ENCODE data around the gene HPSE2.
"Not testable (repeated sequence)": the region's sequence is repeated elsewhere in the genome, so short reads cannot be mapped to it uniquely, and the experiment has no call there.

Gene HPSE2

GRCh38 chr10:99143651-99144050 is 92.0 kb downstream of the HPSE2 start:
- DNase-seq: no peak

- DNase-seq: no peak
Observed at GRCh38 chr10:99143011-99143410, 92.6 kb downstream of the HPSE2 start.

DNA sequence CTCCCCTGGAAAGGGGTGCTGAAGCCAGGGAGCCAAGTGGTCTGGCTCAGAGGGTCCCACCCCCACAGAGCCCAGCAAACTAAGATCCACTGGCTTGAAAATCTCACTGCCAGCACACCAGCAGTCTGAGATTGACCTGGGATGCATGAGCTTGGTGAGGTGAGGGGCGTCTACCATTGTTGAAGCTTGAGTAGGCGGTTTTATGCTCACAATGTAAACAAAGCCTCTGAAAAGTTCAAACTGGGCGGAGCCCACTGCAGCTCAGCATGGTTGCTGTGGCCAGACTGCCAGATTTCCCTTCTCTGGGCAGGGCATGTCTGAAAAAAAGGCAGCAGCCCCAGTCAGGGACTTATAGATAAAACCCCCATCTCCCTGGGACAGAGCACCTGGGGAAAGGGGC is 102.8 kb downstream of the HPSE2 start:
- not testable (repeated sequence) for DNase-seq

DNA sequence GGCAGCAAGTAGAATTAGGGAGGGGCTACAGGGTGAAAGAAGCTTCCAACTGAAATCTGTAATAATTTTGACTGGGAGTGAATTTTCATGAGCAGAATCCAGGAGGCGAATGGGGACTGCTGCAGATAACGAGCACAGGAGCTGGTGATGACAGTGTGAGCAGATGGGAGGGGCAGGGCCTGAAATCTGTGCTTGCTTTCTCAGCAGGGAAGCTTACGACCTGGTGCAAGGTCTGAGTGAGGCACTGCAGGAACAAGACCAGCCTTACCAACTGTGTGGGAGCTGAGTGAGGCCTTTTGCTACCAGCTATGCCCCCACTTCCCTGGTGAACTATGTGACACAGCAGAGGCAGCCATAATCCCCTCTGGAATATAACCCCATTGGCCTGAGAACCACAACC is 109.8 kb downstream of the HPSE2 start:
- DNase-seq: no peak

- DNase-seq: no peak
Observed at GRCh38 chr10:99124376-99124775, 111.3 kb downstream of the HPSE2 start.

DNA sequence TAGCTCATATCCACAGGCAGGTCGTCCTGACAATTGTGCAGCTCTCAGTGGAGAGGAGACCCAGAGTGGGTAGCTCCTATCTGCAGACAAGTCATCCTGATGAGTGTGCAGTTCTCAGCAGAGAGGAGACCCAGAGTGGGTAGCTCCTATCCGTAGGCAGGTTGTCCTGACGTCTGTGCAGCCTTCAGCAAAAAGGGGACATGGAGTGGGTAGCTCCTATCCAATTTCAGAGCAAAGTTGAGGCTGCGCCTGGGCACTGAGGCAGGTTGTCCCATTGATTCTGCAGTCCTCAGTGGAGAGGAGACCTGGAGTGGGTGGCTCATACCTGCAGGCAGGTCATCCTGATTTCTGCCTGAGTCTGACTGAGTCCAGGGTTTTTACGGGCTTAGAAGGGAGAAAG is 111.8 kb downstream of the HPSE2 start:
- DNase-seq: peak; percentile 80

DNA sequence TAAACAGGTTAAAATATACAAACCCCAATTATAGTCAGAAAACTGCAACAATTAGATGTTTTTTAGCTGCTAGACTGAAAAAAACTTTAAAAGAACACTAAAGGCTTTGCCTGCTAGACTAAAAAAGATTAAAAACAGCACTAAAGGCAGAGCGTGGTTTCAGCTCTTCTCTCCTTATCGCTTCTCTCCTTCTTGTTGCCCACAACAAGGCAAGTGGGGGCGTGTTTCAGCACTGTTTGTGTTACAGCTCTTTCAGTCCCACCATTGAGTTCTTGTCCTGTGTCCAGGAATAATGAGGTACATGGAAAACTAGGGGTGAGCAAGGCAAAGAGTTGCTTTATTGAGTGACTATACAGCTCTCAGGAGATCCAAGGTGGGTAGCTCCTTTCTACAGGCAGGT is 112.3 kb downstream of the HPSE2 start:
- DNase-seq: peak; percentile 73

DNA sequence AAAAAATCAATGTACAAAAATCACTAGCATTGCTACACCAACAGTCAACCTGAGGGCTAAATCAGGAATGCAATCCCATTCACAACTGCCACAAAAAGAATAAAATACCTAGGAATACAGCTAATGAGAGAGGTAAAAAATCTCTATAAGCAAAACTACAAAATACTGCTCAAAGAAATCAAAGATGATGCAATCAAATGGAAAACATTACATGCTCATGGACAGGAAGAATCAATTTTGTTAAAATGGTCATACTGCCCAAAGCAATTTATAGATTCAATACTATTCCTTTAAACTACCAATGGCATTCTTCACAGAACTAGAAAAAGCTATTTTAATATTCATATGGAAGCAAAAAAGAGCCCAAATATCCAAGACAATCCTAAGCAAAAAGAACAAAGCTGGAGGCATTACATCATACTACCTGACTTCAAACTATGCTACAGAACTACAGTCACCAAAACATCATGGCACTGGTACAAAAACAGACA is 116.3 kb downstream of the HPSE2 start:
- peak; percentile 60 for DNase-seq

DNA sequence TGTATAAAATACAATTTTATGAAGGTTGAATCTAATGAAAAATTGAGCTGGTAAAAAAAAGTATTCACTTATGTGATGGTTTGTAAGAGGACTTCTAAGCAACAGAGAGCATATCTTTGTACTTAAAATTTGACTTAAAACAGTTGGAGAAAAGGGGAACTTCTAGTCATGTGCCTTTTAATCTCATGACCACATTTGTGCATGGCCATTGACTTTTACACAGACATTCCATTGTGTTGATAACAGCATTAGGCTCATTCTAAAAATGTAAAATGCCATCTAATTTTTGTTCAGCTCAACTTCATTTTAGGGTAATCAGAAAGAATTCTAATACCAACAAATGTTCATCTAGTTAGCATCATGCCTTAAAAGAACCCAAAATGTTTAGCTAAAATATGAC is 119.9 kb downstream of the HPSE2 start:
- DNase-seq: peak; percentile 95

GRCh38 chr10:99085358-99085757 is 150.3 kb downstream of the HPSE2 start:
- DNase-seq: no peak

GRCh38 chr10:99084161-99084560 is 151.5 kb downstream of the HPSE2 start:
- no peak for DNase-seq

DNA sequence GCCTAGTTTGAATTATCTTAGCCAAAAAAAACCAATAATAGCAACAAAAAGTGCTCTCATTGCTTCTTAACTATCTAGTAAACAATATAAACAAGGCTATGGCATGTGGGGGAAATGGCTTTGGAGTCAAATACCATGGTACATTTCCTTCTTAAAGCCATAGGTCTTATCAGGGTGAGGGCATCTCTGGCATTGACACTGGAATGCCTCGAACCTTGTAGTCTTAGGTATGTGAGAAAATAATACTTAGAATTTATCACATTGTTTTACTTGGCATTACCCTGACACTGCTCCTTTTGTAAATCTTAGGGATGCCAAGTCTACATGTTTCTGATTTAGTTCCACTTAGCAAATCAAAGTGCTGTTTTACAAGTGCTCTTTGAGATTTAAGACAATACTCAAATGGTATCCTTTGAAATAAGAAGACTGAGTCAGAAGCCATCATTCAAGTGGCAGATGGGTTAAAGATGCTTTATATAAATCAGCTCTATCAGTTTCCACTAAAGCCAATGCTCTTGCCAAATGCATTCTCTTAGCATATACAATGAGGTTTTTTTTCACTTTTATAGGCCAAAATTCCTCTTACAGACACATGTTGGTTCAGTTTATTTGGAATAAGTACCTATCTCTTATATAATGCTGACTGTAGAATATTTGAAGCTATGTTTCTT is 155.2 kb downstream of the HPSE2 start:
- DNase-seq: no peak

DNA sequence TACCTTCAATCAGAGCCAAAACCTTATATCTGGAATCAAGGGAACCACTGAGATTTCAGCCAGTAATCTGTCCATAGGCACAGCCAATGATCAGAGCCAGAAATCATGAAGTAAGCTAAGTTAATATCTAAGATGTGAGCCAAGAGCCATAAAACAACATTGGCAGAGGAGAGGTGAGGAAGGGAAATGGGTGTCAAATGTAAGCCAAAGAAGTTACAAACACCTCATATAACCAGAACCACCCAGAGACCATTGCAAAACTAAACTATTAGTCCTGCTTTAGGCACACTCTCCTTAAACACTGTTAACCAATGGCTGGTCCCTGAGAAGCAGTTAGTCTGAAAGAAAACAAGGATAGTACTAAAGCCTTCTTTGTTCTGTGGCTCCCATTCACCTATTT is 173.1 kb downstream of the HPSE2 start:
- DNase-seq: no peak

DNA sequence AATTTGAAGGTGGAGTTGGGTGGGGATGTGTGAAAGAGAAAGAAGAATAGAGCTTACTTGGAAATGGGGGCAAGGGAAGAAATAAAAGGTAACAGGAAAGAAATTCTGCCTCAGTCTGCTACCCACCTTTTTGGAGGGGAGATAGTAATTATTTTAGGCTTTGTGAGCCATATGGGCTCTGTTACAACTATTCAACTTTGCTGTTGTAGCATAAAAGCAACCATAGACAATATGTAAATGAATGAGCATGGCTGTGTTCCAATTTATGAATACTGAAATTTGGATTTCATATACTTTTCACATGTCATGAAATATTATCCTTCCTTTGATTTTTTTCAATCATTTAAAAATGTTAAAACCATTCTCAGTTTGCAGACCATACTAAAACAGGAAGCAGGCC is 176.9 kb downstream of the HPSE2 start:
- DNase-seq: no peak

DNA sequence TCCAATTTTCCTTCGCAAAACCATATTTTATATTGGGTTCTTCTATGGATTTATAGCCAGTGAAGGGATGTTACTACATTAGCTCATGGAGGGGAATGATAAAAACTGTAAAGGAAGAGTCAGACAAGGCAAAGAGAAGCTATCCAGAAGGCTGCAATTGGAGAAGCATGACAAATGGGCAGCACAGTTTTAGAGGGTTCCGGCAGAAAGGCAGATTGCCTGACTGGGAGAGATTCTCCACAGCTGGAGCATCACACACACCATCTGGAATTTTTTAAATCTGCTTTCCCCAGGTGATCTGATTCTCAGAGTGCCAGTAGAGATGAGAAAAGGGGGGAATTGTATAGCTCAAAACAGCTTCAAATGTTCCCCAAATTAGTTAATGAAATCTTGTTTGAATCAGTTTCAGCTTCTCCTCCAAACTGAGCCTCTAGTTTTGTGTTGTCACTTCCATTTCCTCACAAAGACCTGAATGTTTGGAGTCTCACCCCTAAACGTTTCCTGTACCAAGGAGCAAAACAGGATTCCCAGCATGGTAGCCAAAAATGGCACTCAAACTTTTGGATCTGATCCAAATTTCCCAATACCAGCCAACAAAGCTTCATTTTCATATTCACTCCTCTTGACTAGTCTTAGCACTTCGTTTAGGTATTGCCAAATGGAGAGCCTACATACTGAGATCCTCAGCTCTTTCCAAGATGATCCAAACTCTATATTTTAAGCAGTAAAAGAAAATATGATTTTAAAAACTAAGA is 177.5 kb downstream of the HPSE2 start:
- DNase-seq: peak; percentile 30

GRCh38 chr10:99045671-99046070 is 190.0 kb downstream of the HPSE2 start:
- DNase-seq: no peak

DNA sequence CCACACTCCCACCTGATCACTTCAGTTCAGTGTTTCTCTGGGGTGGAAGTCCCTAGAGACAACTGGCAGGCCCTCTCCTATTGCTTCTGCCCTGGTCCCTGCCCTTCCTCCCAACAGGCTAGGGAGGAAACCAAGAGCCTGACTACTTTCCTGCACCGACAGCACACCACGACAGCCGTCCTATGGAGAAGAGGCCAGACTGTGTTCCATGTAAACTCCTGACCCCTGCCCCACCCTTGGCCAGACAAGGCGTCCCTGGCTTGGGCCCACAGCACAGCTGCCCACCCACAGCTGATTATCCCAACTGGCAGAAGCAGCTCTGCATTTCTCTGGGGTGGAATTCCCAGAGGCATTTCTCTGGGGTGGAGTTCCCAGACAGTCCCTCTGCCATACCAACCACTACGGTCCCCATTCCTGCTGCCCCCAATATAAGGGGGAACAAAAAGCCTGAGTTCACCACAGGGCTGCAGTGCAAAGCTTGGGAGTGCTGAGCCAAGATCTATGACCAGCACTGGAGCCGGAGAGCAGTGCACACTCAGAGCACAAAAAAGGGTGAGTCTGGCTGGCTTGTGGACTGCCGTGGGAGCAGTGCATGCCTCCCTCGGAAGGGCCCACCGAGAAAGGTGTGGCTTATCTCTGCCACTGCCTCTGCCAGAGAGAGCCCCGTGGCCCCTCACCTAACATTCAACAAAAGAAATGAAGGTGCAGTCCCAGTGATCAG is 193.4 kb downstream of the HPSE2 start:
- DNase-seq: no peak

GRCh38 chr10:99041468-99041867 is 194.2 kb downstream of the HPSE2 start:
- DNase-seq: no peak

DNA sequence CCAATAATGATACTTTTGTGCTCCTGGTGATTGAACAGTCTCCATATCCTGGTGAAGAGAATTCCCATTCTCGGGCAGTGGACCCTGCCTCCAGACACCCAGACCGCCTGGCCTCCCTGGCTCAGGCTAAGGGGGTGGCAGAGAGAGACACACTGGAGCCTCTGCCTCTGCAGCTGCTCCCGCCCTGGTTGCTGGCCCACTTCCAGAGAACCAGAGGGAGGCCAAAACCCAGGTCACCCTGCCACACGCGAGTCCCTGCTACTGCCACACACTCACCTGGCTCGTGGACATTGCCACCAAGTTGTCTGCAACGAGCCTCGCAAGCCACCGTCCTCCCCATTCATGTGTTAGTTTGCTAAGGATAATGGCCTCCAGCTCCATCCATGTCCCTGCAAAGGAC is 221.8 kb downstream of the HPSE2 start:
- no peak for DNase-seq

DNA sequence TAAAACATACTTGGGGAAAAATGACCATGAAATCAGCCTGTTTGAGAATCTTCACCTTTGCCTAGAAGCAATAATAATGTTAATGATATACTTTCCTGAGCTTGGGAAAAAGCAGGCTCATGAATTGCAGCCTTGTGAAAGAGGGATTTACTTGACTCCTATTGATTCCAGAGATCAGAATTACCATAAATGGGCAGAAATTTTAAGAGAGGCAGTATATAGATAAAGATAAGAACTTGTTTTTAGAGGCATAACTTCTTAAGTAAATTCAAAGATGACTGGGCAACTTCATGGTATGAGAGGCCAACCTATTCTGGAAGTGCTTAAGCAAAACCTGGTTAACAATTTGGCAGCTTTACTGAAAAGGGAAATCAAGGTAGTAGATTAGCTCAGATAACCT is 225.4 kb downstream of the HPSE2 start:
- peak; percentile 36 for DNase-seq

DNA sequence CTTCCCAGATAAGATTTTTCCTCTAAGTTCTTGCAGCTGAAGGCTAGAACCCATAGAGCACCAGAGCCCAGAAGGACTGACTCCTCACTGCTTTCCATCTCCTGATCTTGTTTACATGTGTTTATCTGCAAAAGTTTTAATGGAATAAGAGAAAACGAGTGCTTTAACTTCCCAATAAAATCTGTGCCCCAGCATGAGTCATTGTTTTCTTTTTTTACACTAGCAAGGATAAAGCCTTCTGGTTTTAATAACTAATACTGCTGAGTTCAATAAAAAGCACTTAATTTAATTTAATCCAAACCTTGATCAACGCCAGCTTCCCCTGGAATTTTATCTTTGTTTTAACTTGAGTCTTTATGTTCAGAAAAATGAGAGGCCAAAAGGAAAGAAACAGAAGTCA is 227.6 kb downstream of the HPSE2 start:
- DNase-seq: no peak

DNA sequence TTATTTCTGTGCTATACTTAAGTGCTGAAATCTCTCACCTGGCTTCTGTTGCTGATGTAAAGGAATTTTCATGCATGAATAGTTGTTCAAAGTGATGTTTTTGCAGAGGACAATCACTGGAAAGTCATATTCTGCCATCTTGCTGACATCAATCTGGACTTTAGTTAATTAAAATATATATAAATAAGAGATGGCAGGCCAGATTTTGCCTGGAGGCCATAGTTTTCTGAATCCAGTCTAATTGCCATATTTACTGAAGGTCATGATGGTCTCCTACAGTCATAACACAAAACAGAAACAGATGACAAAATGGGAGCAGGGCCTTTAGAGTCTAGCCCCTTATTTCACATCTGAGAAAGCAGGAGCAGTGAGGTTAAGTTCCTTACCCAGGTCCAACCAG is 228.2 kb downstream of the HPSE2 start:
- DNase-seq: no peak

GRCh38 chr10:99005254-99005653 is 230.4 kb downstream of the HPSE2 start:
- no peak for DNase-seq

- peak; percentile 36 for DNase-seq
Observed at GRCh38 chr10:99004738-99005137, 230.9 kb downstream of the HPSE2 start.
